Measurements from ENCODE around the gene CNTNAP2.

CNTNAP2 gene

DNA sequence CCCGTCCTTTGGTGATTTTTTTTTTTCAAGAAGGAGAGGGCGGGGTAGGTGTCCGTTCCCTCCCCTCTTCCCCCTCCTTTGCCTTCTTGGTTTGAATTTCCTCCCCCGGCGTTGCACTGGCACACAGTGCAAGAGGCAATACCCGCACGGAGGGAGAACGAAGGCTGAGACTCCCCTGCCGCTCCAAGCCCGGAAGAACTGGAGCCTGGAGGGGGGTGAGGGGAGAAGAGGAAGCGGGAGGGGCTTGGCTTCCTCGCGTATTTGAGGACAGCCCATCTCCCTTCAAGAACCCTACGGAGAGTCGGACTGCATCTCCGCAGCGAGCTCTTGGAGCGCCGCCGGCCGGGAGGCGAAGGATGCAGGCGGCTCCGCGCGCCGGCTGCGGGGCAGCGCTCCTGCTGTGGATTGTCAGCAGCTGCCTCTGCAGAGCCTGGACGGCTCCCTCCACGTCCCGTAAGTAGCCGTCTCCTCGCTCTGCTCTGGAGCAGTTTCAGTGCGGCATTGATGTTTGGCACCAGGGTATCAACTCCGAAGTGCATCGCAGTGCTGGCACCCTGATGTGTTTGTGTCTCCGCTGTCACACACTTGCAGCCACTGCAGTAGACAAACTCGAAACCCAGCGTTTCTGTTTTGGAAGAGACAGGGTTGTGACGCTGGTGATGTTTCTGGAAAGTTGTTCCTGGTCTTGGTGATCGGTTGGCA, at the start of gene CNTNAP2:
CNTNAP2 (plus strand) TSS at position 281 of the 702 bp plus-strand sequence; CDS start at position 357, 76 bp downstream.
- DNase-seq: no peak

DNA sequence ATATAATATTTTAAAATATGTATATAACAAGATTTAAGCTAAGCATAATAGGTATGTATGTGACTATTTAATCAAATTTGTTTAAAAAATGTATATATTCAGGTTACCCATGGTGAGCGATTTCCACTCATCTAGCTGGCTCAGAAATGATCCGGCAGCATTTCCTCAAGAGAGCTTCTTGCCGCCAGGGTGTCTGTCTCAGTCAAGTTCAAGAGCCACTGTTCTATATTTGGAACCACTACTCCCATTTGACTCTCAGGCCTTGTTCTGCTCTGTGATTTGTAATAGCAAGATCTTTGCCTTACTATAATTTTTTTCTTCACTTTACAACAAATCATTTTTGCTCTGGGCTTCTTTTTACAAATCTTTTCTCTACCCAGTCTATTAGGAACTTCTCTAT, 48.7 kb upstream of the CNTNAP2 start:
- no peak for DNase-seq

- no peak for DNase-seq
Measured at GRCh38 chr7:146074195-146074765, 42.3 kb upstream of the CNTNAP2 start.

GRCh38 chr7:146076344-146076743, 40.3 kb upstream of the CNTNAP2 start:
- no peak for DNase-seq

DNA sequence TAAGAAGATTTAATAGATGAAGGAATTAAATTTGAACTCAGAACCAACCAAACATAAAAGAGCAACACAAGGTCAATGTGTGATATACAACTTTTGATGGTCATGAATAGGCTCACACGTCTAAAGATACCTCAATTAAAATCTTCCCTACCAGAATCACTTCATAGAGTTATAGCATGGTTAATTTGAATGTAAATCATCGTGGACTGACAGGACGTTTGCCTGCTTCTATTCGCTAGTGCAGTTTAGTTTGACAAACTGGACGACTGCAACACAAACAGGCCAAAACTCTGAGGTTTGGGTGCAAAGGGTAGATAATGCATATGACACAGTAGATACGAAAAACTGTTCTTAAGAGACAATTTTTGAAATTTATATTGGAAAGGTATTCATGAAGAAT, 32.5 kb upstream of the CNTNAP2 start:
- no peak for DNase-seq

- no peak for DNase-seq
Measured at GRCh38 chr7:146090023-146090645, 26.5 kb upstream of the CNTNAP2 start.

GRCh38 chr7:146094356-146094755, 22.2 kb upstream of the CNTNAP2 start:
- DNase-seq: no peak

DNA sequence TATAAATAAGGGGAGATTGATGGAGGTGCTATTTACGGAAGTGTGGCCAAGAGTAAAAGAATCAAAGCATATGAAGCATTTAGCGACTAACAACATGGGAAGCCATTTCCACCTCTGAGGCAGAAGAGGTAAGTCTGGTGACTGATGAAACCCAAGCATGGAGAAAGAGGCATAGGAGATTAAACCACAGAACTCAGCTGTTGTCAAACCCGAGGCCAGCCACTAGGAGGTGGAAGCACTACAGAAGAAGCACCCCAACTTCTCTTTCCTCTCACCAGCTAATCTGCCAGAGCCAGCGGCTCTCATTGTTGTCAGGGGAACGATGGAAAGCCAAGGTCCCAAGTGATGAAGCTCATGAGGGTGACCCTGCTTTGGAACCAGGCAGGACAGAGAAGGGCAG, 19.6 kb upstream of the CNTNAP2 start:
- DNase-seq: no peak

DNA sequence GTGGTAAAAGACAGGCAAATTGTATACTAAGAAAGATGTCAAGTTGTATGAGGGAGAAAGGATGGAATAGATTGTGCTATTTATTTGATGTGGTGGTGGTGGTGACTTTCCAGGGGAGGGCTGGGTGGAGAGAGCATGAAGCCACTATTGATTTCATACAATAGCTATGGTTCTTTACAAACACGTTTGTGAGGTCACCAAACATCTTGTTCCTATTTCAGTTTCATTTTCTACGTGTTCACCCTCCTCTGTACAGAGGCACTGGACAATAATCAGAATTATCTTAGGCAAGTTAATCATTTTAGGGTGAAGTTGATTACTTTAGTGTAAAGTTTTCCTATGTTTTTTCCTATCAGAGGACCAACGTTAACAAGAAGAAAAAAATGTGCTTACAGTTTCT, 10.3 kb upstream of the CNTNAP2 start:
- DNase-seq: no peak

DNA sequence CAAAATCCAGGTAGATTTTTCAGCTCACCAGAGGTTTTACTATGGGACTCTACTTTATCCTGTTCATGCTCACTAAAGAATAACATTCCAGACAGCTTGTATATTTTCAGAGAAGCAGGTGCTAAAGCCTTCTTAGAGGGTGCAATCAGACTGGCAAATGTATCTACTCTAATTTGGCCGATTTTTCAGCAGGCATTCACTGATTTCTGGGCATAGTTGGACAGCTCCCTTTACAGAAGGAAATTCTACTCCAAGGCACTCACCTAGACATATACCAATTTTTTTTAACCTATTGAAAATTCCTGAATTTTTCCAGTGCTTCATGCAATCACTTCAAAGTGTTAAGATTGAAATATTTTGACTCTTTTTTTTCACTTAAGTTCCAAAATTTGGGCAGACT, 3.8 kb upstream of the CNTNAP2 start:
- no peak for DNase-seq

GRCh38 chr7:146115548-146115850, 1.1 kb upstream of the CNTNAP2 start:
- DNase-seq: no peak

DNA sequence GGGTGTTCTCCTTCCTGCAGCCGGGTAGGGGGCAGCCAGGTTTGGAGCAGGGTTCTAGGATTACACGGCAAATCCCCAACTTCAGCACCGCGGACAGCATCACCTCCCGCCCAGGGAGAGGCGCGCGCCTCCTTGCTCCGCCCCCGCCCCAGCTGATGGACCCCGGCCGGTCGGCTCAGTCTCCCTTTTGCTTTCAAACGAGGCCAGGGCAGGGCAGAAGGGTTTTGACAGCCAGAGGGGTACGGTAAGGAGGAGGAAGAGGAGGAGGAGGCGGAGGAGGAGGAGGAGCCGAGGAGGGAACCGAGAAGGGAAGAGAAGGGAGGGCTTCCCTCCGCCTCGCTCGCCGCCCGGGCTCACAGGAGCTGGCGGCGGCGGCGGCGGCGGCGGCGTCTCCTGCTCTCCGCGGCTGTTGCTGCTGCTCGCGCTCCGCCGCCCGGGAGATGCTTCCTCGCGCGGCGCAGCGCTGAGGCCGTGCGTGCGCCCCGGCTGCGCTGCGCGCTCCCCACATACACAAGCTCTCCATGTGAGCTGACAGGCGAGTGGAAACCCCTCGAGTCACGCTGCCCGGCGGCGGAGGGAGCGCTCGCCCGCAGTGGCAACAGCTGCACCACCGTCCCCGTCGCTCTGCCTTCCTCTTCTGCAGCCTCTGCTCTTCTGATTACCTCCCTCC, 615 bp upstream of the CNTNAP2 start:
- DNase-seq: peak; percentile 52

DNA sequence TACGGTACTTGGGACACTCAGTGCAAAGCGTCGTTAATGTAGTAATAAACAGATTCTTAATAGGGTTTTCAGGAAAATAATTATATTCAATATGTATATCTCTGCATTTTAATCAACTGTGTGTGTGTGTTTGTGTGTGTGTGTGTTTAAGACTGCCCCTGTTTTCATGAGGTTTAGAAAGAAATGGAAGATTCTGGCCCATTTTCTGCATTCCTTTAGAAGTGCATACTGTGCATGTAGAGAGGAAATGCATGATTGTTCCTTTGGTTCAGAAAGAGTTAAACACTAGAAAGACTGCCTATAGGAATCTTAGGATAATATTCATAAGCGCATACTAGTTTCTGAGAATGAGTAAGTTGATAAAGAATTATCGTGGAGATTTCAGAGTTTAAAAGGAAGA, 975 bp downstream of the CNTNAP2 start:
- DNase-seq: no peak

DNA sequence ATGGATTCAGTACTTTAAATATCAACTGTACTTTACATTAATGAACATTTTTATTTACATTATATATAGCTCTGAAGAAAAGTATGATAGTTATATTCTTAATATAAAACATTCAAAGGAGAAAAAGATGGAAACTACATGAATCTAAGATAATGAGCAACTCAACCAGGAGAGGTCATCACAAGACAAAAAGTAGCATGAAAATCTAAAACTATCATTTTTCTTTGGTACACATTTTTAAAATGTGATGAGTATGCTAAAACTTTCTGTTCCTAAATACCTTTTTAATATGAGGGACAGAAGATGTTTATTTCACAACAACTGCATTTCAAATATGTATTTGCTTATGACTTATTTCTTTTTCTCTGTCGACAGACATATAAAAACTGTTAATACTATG, 2.4 kb downstream of the CNTNAP2 start:
- no peak for DNase-seq

GRCh38 chr7:146123715-146124114, 7.1 kb downstream of the CNTNAP2 start:
- DNase-seq: no peak

- no peak for DNase-seq
Measured at GRCh38 chr7:146126767-146127509, 10.3 kb downstream of the CNTNAP2 start.

DNA sequence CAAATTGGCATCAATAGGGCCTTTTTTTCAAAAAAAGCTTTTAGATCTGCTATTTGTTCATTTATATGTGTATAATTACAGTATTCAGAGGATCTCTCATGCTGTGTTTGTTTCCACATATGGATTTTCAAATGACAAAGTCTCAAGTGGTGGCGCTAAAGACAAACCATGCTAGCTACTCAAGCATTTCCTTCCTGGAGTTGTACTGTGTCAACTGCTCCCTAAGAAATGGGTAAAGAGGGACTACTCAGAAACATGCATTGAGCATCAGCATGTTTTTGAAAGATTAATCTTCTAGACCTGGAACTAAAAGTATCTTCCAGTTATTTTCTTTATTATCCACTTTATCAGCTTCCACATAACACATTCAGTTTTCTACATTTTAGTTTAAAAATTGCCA, 12.7 kb downstream of the CNTNAP2 start:
- no peak for DNase-seq

DNA sequence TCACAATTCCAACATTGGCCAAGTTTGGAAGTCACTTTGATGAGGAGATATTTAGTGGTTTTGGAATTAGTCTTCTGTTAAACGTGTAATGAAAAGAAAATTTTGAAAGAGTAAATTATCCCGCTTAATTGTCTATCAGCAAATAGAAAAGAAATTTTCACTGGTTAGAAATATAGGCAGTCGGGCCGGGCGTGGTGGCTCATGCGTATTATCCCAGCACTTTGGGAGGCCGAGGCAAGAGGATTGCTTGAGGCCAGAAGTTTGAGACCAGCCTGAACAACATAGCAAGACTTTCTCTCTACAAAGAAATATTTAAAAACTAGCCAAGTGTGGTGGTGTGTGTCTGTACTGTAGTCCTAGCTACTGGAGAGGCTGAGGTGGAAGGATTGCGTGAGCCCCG, 13.4 kb downstream of the CNTNAP2 start:
- no peak for DNase-seq

DNA sequence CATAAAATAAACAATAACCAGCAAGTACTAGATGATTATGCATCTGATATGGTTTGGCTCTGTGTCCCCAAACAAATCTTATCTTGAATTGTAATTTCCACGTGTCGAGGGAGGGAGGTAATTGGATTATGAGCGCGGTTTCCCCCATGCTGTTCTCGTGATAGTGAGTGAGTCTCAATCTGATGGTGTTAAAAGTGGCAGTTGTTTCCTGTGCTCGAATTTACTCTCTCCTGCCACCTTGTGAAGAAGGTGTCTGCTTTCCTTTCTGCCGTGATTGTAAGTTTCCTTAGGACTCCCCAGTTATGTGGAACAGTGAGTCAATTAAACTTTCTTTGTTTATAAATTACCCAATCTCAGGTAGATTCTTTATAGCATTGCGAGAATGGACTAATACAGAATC, 15.1 kb downstream of the CNTNAP2 start:
- no peak for DNase-seq

DNA sequence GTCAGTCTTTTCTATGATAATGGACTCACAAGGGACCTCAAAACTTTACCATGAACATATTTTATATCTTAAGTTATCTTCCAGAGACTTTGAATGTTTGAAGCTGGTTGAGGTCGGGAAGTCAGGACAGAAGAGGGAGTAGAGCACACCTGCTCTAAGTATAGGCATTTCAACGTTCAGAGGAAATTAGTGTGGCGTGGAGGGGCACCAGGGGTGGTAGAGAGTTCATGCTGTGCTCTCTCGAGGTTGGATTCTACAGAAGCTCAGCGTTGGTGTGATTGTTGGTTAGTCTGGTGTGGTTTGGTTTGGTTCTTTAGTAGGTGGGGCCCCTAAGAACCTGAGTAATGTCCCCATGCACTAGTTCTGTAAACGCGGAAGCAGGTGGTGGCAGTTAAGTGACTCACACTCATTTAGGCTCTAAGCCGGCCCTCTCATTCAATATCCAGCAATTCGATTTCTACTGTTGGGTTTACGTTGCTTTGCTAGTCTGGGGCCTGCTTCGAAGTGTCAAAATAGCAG, 19.8 kb downstream of the CNTNAP2 start:
- DNase-seq: no peak

- no peak for DNase-seq
Measured at GRCh38 chr7:146138926-146139325, 22.3 kb downstream of the CNTNAP2 start.

GRCh38 chr7:146146831-146147486, 30.4 kb downstream of the CNTNAP2 start:
- DNase-seq: no peak

GRCh38 chr7:146150153-146150552, 33.6 kb downstream of the CNTNAP2 start:
- no peak for DNase-seq
